CD8-positive, alpha-beta memory T cell (primary cell): ENCODE data around the gene STX1A. TPM values are rescaled to one million over a fixed set of nuclear protein-coding genes. Genes with fewer than 3 reads are reported as not detected.
"Not testable (repeated sequence)": the region's sequence is repeated elsewhere in the genome, so short reads cannot be mapped to it uniquely, and the experiment has no call there.

Source experiments
- CTCF ChIA-PET: fragments of 350-600 bp; sonication (Branson Sonifier 250); formaldehyde crosslinking; loops from one replicate; lab custom pipeline; 2021; ENCODE audit warnings: antibody characterized with exemption; lab: Charles Lee
- POLR2A ChIA-PET: fragments of 350-600 bp; sonication (Branson Sonifier 250); formaldehyde crosslinking; loops from one replicate; lab custom pipeline; 2021; ENCODE audit warnings: antibody characterized with exemption; lab: Charles Lee
- DNase-seq, 5 donors: peaks; one replicate each; pipeline versions ENCODE4 v3.0.0 to v3.0.0-alpha.2; 2020 to 2022; ENCODE audit warnings: mixed read lengths in 1 of 5
- H3K27ac ChIP-seq: one replicate; pipeline ENCODE4 v1.7.0; 2013; ENCODE audit warnings: low read depth, mild to moderate bottlenecking, low read length, moderate library complexity
- H3K27me3 ChIP-seq: 2 replicates; pipeline ENCODE4 v1.7.0; 2013; ENCODE audit warnings: low read length, mild to moderate bottlenecking; ENCODE audit not compliant: insufficient read depth, poor library complexity, severe bottlenecking
- H3K36me3 ChIP-seq: 2 replicates; pipeline ENCODE4 v1.7.0; 2013; ENCODE audit warnings: mild to moderate bottlenecking, low read length, moderate library complexity; ENCODE audit not compliant: insufficient read depth
- H3K4me1 ChIP-seq: 2 replicates; pipeline ENCODE4 v1.7.0; 2013; ENCODE audit warnings: mild to moderate bottlenecking, low read length, moderate library complexity; ENCODE audit not compliant: insufficient read depth
- H3K4me3 ChIP-seq: 2 replicates; pipeline ENCODE4 v1.7.0; 2013; ENCODE audit warnings: mild to moderate bottlenecking, low read length
- H3K9me3 ChIP-seq: 2 replicates; pipeline ENCODE4 v1.7.0; 2013; ENCODE audit warnings: mild to moderate bottlenecking, low read length
- H3K27ac Mint-ChIP-seq, 8 donors: one replicate each; pipeline ENCODE4 v1.8.0; 2020 to 2021; ENCODE audit warnings: mixed read lengths in 8 of 8, mild to moderate bottlenecking in 6 of 8, inconsistent platforms in 3 of 8, moderate library complexity in 3 of 8
- H3K27me3 Mint-ChIP-seq, 2 donors: one replicate each; pipeline ENCODE4 v1.8.0; 2020 to 2021; ENCODE audit warnings: mixed read lengths in 2 of 2, mild to moderate bottlenecking in 1 of 2, moderate library complexity in 1 of 2
- H3K36me3 Mint-ChIP-seq, 3 donors: one replicate each; pipeline ENCODE4 v1.8.0; 2020 to 2021; ENCODE audit warnings: mixed read lengths in 3 of 3, inconsistent platforms in 1 of 3, mild to moderate bottlenecking in 1 of 3
- H3K4me1 Mint-ChIP-seq, 3 donors: one replicate each; pipeline ENCODE4 v1.8.0; 2020 to 2021; ENCODE audit warnings: mixed read lengths in 3 of 3, inconsistent platforms in 1 of 3, mild to moderate bottlenecking in 1 of 3
- H3K4me3 Mint-ChIP-seq, 7 donors: one replicate each; pipeline ENCODE4 v1.8.0; 2020 to 2021; ENCODE audit warnings: mixed read lengths in 7 of 7, mild to moderate bottlenecking in 6 of 7, moderate library complexity in 4 of 7, inconsistent platforms in 2 of 7
- H3K9me3 Mint-ChIP-seq, 5 donors: one replicate each; pipeline ENCODE4 v1.8.0; 2020 to 2022; ENCODE audit warnings: mixed read lengths in 5 of 5, mild to moderate bottlenecking in 3 of 5, moderate library complexity in 2 of 5, inconsistent platforms in 1 of 5
- polyA plus RNA-seq: library from polyadenylated mRNA; unstranded; fragments of 300-500 nt; fragmentation: Illumina TruSeq; gene quantifications from one replicate; pipeline ENCODE4 v1.2.3, GENCODE V29; 2021
- total RNA-seq, 2 experiments: library from RNA; stranded (reverse); gene quantifications; one replicate each; pipeline ENCODE4 v1.2.3, GENCODE V29; 2021

Gene STX1A
- total and polyA plus RNA-seq, 3 experiments from 2014 or later, result 1.5 to 18.8 (median 18.4) TPM

GRCh38 chr7:73669288-73669701 lies 50.2 kb downstream of the STX1A start:
- Mint-ChIP-seq H3K9me3 (no peaks in the 10 kb centered on the region), H3K4me3 (no peak overlapping the region), H3K27ac (no peak overlapping the region), H3K4me1 (peaks cover 6 to 12% (median 7%) of the 10 kb centered on the region in 3 donors), H3K27me3 (peaks cover 6 to 15% of the 10 kb centered on the region in 2 donors), H3K36me3 (no peaks in the 10 kb centered on the region)
- CTCF ChIA-PET, result interaction anchor here (2.1 kb wide), 1 partner anchor 9 kb away, joined by 8 read pairs; no protein-coding TSS in a partner anchor
- no peak for DNase-seq
- POLR2A ChIA-PET, result interaction anchor here (1.0 kb wide), 1 partner anchor 48 kb away, joined by 4 read pairs; no protein-coding TSS in a partner anchor
- Histone ChIP-seq H3K4me1 (peaks cover 7% of the 10 kb centered on the region), H3K27me3 (peaks cover 4% of the 10 kb centered on the region), H3K4me3 (no peak overlapping the region), H3K27ac (no peak overlapping the region), H3K36me3 (no peaks in the 10 kb centered on the region), H3K9me3 (no peaks in the 10 kb centered on the region)

- Mint-ChIP-seq H3K27me3 (peaks cover 10 to 19% of the 10 kb centered on the region in 2 donors), H3K9me3 (no peaks in the 10 kb centered on the region), H3K4me1 (peaks cover 6 to 12% (median 7%) of the 10 kb centered on the region in 3 donors), H3K27ac (peak overlapping the region in 1 of 8 donors; percentile 46), H3K4me3 (peak overlapping the region; percentile 41 to 78 (median 74)), H3K36me3 (no peaks in the 10 kb centered on the region)
- no peak overlapping the region for H3K4me3 ChIP-seq
- H3K4me1 ChIP-seq, result peaks cover 7% of the 10 kb centered on the region
- H3K9me3 ChIP-seq, result no peaks in the 10 kb centered on the region
- H3K27ac ChIP-seq, result peak overlapping the region; percentile 18
- H3K36me3 ChIP-seq, result no peaks in the 10 kb centered on the region
- POLR2A ChIA-PET, result interaction anchor here (1.0 kb wide), 2 partner anchors 49 to 103 kb away, joined by 3 to 4 read pairs; no protein-coding TSS in a partner anchor
- no peak for DNase-seq
- peaks cover 4% of the 10 kb centered on the region for H3K27me3 ChIP-seq
- CTCF ChIA-PET, result interaction anchor here (1.3 to 2.1 kb wide), 3 partner anchors 9 to 62 kb away, joined by 3 to 11 read pairs (median 8); no protein-coding TSS in a partner anchor
These were observed 50.6 kb downstream of the STX1A start for GRCh38 chr7:73668886-73669230.

GRCh38 chr7:73668103-73668885 lies 51.2 kb downstream of the STX1A start:
- CTCF ChIA-PET, result interaction anchor here (0.7 to 2.1 kb wide), 6 partner anchors 10 to 64 kb away, joined by 3 to 11 read pairs (median 4); no protein-coding TSS in a partner anchor
- H3K4me1 ChIP-seq, result peaks cover 7% of the 10 kb centered on the region
- Mint-ChIP-seq H3K9me3 (peaks cover 0 to 2% (median 1%) of the 10 kb centered on the region in 5 donors), H3K4me1 (peaks cover 6 to 12% (median 7%) of the 10 kb centered on the region in 3 donors), H3K27me3 (peaks cover 11 to 24% of the 10 kb centered on the region in 2 donors), H3K27ac (peak overlapping the region in 5 of 8 donors; percentile 13 to 61 (median 47)), H3K36me3 (peaks cover 0 to 2% (median 0%) of the 10 kb centered on the region in 3 donors), H3K4me3 (peak overlapping the region; percentile 41 to 82 (median 76))
- H3K4me3 ChIP-seq, result peak overlapping the region; percentile 34
- no peaks in the 10 kb centered on the region for H3K9me3 ChIP-seq
- H3K27ac ChIP-seq, result peak overlapping the region; percentile 18
- H3K36me3 ChIP-seq, result no peaks in the 10 kb centered on the region
- peaks cover 4% of the 10 kb centered on the region for H3K27me3 ChIP-seq
- no peak for DNase-seq
- POLR2A ChIA-PET, result interaction anchor here (1.0 kb wide), 1 partner anchor 102 kb away, joined by 3 read pairs; no protein-coding TSS in a partner anchor

GRCh38 chr7:73667344-73668102 lies 51.9 kb downstream of the STX1A start, which contains the start of gene VPS37D:
Gene VPS37D, plus strand, starts transcription at chr7:73667831. Its CDS starts 128 bp downstream, at chr7:73667959.
- H3K9me3 Mint-ChIP-seq, result peaks cover 0 to 8% (median 4%) of the 10 kb centered on the region in 5 donors
- peak within 1 kb of the TSS; percentile 70 to 87 (median 78) for H3K4me3 Mint-ChIP-seq
- H3K36me3 Mint-ChIP-seq, result peaks cover 0 to 7% (median 0%) of the 10 kb centered on the region in 3 donors
- peaks cover 7% of the 10 kb centered on the region for H3K4me1 ChIP-seq
- H3K27ac Mint-ChIP-seq, result peak within 1 kb of the TSS in 6 of 8 donors; percentile 13 to 76 (median 47)
- H3K27me3 ChIP-seq, result peaks cover 4% of the 10 kb centered on the region
- CTCF ChIA-PET, result interaction anchor here (0.7 to 2.1 kb wide), 6 partner anchors 11 to 64 kb away, joined by 3 to 11 read pairs (median 4); no protein-coding TSS in a partner anchor
- peak within 1 kb of the TSS; percentile 34 for H3K4me3 ChIP-seq
- peak within 1 kb of the TSS; percentile 18 for H3K27ac ChIP-seq
- H3K27me3 Mint-ChIP-seq, result peaks cover 18 to 30% of the 10 kb centered on the region in 2 donors
- no peaks in the 10 kb centered on the region for H3K36me3 ChIP-seq
- H3K4me1 Mint-ChIP-seq, result peaks cover 6 to 12% (median 7%) of the 10 kb centered on the region in 3 donors
- POLR2A ChIA-PET, result no interaction called here
- H3K9me3 ChIP-seq, result no peaks in the 10 kb centered on the region
- DNase-seq, result peak; percentile 88 to 95 (median 91)

GRCh38 chr7:73663033-73663432 lies 56.4 kb downstream of the STX1A start:
- no peak for DNase-seq
- POLR2A ChIA-PET, result no interaction called here
- H3K4me1 Mint-ChIP-seq, result peaks cover 0 to 5% (median 4%) of the 10 kb centered on the region in 3 donors
- CTCF ChIA-PET, result no interaction called here
- peaks cover 27 to 44% of the 10 kb centered on the region in 2 donors for H3K27me3 Mint-ChIP-seq
- peak overlapping the region in 1 of 8 donors; percentile 64 for H3K27ac Mint-ChIP-seq
- H3K4me3 ChIP-seq, result no peak overlapping the region
- H3K27ac ChIP-seq, result no peak overlapping the region
- no peaks in the 10 kb centered on the region for H3K4me1 ChIP-seq
- H3K4me3 Mint-ChIP-seq, result no peak overlapping the region
- no peaks in the 10 kb centered on the region for H3K9me3 ChIP-seq
- H3K36me3 Mint-ChIP-seq, result peaks cover 0 to 7% (median 1%) of the 10 kb centered on the region in 3 donors
- no peaks in the 10 kb centered on the region for H3K36me3 ChIP-seq
- H3K9me3 Mint-ChIP-seq, result peaks cover 0 to 9% (median 4%) of the 10 kb centered on the region in 5 donors
- H3K27me3 ChIP-seq, result peaks cover 4% of the 10 kb centered on the region

- H3K9me3 ChIP-seq, H3K4me3 ChIP-seq, H3K4me1 ChIP-seq, H3K4me3 Mint-ChIP-seq, H3K27ac ChIP-seq, H3K36me3 Mint-ChIP-seq, DNase-seq, POLR2A ChIA-PET, H3K4me1 Mint-ChIP-seq, H3K36me3 ChIP-seq, H3K27me3 ChIP-seq, H3K27ac Mint-ChIP-seq, H3K9me3 Mint-ChIP-seq: not testable (repeated sequence)
- H3K27me3 Mint-ChIP-seq, result peaks cover 28 to 44% of the 10 kb centered on the region in 2 donors
- CTCF ChIA-PET, result interaction anchor here (1.6 kb wide), 1 partner anchor 57 kb away, joined by 3 read pairs; no protein-coding TSS in a partner anchor
These were observed 58.9 kb downstream of the STX1A start for GRCh38 chr7:73660594-73660993.

- no peak for DNase-seq
- Mint-ChIP-seq H3K27me3 (peaks cover 26 to 45% of the 10 kb centered on the region in 2 donors), H3K4me3 (no peak overlapping the region), H3K9me3 (peaks cover 0 to 9% (median 4%) of the 10 kb centered on the region in 5 donors), H3K27ac (no peak overlapping the region), H3K4me1 (no peaks in the 10 kb centered on the region), H3K36me3 (peaks cover 0 to 7% (median 1%) of the 10 kb centered on the region in 3 donors)
- Histone ChIP-seq H3K9me3 (no peaks in the 10 kb centered on the region), H3K4me3 (no peak overlapping the region), H3K36me3 (no peaks in the 10 kb centered on the region), H3K27ac (no peak overlapping the region), H3K27me3 (peaks cover 4% of the 10 kb centered on the region), H3K4me1 (no peaks in the 10 kb centered on the region)
- CTCF ChIA-PET, result no interaction called here
- POLR2A ChIA-PET, result no interaction called here
These were observed 59.5 kb downstream of the STX1A start for GRCh38 chr7:73659983-73660382.
